ENCODE measurements around the gene MAN2A1.
A peak's percentile ranks its signal among the peaks of the same experiment; 100 is the strongest.

The MAN2A1 gene

DNA sequence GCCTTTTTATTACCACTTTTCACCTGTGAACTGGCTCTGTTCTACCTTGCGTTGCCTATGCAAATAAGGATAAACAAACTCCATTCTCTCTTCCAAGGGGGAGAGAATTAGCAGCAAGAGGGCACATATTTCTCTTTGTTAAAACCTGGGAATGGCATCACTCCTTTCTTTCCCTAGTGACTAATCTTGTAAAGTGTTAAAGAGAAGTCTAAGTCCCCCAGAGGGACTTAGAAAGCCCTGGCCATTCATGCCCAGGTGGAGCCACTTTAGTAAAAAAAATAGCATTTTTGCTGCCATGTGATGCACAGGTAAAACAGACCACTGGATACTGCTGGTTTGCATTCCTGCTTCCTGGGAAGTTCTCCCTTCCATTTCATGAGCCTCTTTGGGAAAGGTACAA lies 148.4 kb downstream of the MAN2A1 start:
- TF ChIP-seq CEBPB (IDR thresholded peaks at IDR 0.05), result no peak
- TF ChIP-seq, protein P1, sequence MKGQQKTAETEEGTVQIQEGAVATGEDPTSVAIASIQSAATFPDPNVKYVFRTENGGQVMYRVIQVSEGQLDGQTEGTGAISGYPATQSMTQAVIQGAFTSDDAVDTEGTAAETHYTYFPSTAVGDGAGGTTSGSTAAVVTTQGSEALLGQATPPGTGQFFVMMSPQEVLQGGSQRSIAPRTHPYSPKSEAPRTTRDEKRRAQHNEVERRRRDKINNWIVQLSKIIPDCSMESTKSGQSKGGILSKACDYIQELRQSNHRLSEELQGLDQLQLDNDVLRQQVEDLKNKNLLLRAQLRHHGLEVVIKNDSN (IDR thresholded peaks at IDR 0.05), result no peak
- TF ChIP-seq RAD21 (IDR thresholded peaks at IDR 0.05; ENCODE audit: low read depth), result no peak
- TF ChIP-seq EGR1 (IDR thresholded peaks at IDR 0.05), result no peak
- no peak for TF ChIP-seq TCF12 (IDR thresholded peaks at IDR 0.05; ENCODE audit: low read depth)
- TF ChIP-seq, protein P2, sequence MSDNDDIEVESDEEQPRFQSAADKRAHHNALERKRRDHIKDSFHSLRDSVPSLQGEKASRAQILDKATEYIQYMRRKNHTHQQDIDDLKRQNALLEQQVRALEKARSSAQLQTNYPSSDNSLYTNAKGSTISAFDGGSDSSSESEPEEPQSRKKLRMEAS (IDR thresholded peaks at IDR 0.05), result no peak
- no peak for TF ChIP-seq YY1 (IDR thresholded peaks at IDR 0.05; ENCODE audit: low read depth)
- TF ChIP-seq CREB1 (IDR thresholded peaks at IDR 0.05; ENCODE audit: low read depth), result no peak
- no peak for TF ChIP-seq TEAD4 (IDR thresholded peaks at IDR 0.05)
- TF ChIP-seq, protein P3, sequence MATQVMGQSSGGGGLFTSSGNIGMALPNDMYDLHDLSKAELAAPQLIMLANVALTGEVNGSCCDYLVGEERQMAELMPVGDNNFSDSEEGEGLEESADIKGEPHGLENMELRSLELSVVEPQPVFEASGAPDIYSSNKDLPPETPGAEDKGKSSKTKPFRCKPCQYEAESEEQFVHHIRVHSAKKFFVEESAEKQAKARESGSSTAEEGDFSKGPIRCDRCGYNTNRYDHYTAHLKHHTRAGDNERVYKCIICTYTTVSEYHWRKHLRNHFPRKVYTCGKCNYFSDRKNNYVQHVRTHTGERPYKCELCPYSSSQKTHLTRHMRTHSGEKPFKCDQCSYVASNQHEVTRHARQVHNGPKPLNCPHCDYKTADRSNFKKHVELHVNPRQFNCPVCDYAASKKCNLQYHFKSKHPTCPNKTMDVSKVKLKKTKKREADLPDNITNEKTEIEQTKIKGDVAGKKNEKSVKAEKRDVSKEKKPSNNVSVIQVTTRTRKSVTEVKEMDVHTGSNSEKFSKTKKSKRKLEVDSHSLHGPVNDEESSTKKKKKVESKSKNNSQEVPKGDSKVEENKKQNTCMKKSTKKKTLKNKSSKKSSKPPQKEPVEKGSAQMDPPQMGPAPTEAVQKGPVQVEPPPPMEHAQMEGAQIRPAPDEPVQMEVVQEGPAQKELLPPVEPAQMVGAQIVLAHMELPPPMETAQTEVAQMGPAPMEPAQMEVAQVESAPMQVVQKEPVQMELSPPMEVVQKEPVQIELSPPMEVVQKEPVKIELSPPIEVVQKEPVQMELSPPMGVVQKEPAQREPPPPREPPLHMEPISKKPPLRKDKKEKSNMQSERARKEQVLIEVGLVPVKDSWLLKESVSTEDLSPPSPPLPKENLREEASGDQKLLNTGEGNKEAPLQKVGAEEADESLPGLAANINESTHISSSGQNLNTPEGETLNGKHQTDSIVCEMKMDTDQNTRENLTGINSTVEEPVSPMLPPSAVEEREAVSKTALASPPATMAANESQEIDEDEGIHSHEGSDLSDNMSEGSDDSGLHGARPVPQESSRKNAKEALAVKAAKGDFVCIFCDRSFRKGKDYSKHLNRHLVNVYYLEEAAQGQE (IDR thresholded peaks at IDR 0.05; ENCODE audit: low read depth), result no peak
- TF ChIP-seq TAF1 (IDR thresholded peaks at IDR 0.05; ENCODE audit: low read depth), result no peak
- no peak for TF ChIP-seq ZBTB7A (IDR thresholded peaks at IDR 0.05; ENCODE audit: low read depth)
- no peak for TF ChIP-seq FOXM1 (IDR thresholded peaks at IDR 0.05; ENCODE audit: borderline replicate concordance, low read depth)

DNA sequence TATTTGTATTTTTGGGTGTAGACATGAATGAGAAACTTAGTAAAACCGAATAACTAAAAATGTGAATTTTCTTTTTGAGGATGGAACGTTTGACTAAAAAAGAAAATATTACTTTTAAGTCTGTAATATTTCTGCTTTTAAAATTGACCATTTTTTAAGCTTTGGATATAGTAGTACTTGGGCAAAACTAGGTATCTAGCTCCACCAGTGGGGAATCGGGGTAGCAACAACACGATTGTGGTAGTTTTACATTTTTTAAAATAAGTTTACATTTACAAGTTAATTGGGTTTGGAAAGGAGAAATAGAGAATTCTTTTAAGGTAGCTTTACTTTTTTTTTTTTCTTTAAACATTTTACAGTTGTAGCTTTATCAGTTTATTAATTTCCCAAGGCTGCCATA lies 154.4 kb downstream of the MAN2A1 start:
- TF ChIP-seq YY1 (IDR thresholded peaks at IDR 0.05; ENCODE audit: low read depth) (no peak), RAD21 (IDR thresholded peaks at IDR 0.05; ENCODE audit: low read depth) (peak; percentile 30; the same call in 1 of the 2 replicates)

DNA sequence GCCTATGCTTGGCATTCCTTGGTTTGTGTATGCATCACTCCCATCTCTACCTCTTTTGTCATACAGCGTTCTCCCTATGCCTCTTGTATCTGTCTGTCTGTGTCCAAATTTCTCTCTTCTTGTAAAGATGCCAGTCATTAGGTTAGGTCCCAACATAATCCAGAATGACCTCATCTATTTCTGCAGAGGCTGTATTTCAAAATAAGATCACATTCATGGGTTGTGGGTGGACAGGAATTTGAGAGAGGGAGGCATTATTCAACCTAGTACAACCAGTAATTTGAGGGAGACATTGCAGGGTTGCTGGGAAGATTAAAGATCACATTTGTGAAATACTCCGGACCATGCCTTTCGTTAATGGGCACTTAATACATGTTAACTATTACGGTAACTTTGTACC lies 155.0 kb downstream of the MAN2A1 start:
- no peak for TF ChIP-seq YY1 (IDR thresholded peaks at IDR 0.05; ENCODE audit: low read depth)
- TF ChIP-seq CREB1 (IDR thresholded peaks at IDR 0.05; ENCODE audit: low read depth), result no peak
- TF ChIP-seq NFIC (IDR thresholded peaks at IDR 0.05), result no peak
- no peak for TF ChIP-seq ZBTB7A (IDR thresholded peaks at IDR 0.05; ENCODE audit: low read depth)
- TF ChIP-seq TCF12 (IDR thresholded peaks at IDR 0.05; ENCODE audit: low read depth), result no peak
- TF ChIP-seq EGR1 (IDR thresholded peaks at IDR 0.05), result no peak
- TF ChIP-seq, protein P3 (IDR thresholded peaks at IDR 0.05; ENCODE audit: low read depth), result no peak
- TF ChIP-seq TAF1 (IDR thresholded peaks at IDR 0.05; ENCODE audit: low read depth), result no peak
- TF ChIP-seq FOXM1 (IDR thresholded peaks at IDR 0.05; ENCODE audit: borderline replicate concordance, low read depth), result no peak
- TF ChIP-seq CEBPB (IDR thresholded peaks at IDR 0.05), result no peak
- TF ChIP-seq, protein P1 (IDR thresholded peaks at IDR 0.05), result no peak
- no peak for TF ChIP-seq RAD21 (IDR thresholded peaks at IDR 0.05; ENCODE audit: low read depth)
- TF ChIP-seq EP300 (IDR thresholded peaks at IDR 0.05; ENCODE audit: borderline replicate concordance), result no peak
- no peak for TF ChIP-seq TEAD4 (IDR thresholded peaks at IDR 0.05)
- TF ChIP-seq, protein P2 (IDR thresholded peaks at IDR 0.05), result no peak

DNA sequence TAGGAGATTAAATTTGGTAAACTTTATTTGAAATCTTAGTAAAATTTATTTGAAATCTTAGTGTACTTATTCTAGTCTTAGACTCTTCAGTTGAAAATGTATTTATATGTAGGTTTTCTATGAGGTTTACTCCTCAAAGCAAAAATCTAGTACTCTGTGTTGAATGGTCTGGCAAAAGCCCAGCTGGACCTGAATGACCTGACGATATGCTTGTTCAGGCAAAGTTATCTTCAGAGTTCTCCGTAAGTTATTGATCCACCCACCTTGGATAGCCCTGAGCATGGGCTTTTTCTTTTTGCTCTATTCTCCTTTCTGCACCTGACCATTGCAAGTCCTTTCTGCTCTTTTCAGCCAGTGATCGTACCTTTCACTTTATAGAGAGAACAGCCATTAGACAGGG lies 158.4 kb downstream of the MAN2A1 start:
- TF ChIP-seq CREB1 (IDR thresholded peaks at IDR 0.05; ENCODE audit: low read depth) (no peak), ZBTB7A (IDR thresholded peaks at IDR 0.05; ENCODE audit: low read depth) (no peak), TAF1 (IDR thresholded peaks at IDR 0.05; ENCODE audit: low read depth) (no peak), CEBPB (IDR thresholded peaks at IDR 0.05) (no peak), TCF12 (IDR thresholded peaks at IDR 0.05; ENCODE audit: low read depth) (no peak), NFIC (IDR thresholded peaks at IDR 0.05) (no peak), TEAD4 (IDR thresholded peaks at IDR 0.05) (no peak), EGR1 (IDR thresholded peaks at IDR 0.05) (no peak)
- TF ChIP-seq, protein P1 (IDR thresholded peaks at IDR 0.05), result no peak
- TF ChIP-seq, protein P3 (IDR thresholded peaks at IDR 0.05; ENCODE audit: low read depth), result no peak
- TF ChIP-seq, protein P2 (IDR thresholded peaks at IDR 0.05), result no peak
